ENCODE measurements around the gene TAF7.

DNA sequence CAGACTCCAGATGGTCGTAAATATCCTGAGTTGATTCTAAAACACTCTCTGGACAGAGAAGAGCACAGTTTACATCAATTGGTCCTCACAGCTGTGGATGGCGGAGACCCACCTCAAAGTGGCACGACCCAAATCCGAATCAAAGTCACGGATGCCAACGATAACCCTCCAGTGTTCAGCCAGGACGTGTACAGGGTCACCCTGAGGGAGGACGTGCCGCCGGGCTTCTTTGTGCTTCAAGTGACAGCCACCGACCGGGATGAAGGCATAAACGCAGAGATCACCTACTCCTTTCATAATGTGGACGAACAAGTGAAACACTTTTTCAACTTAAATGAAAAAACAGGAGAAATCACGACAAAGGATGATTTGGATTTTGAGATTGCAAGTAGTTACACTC is 40.1 kb upstream of the TAF7 start:
- TF ChIP-seq EZH2 (IDR thresholded peaks at IDR 0.05) = no peak
- TF ChIP-seq EZH2phosphoT487 (IDR thresholded peaks at IDR 0.05) = no peak
- TF ChIP-seq, protein P1, sequence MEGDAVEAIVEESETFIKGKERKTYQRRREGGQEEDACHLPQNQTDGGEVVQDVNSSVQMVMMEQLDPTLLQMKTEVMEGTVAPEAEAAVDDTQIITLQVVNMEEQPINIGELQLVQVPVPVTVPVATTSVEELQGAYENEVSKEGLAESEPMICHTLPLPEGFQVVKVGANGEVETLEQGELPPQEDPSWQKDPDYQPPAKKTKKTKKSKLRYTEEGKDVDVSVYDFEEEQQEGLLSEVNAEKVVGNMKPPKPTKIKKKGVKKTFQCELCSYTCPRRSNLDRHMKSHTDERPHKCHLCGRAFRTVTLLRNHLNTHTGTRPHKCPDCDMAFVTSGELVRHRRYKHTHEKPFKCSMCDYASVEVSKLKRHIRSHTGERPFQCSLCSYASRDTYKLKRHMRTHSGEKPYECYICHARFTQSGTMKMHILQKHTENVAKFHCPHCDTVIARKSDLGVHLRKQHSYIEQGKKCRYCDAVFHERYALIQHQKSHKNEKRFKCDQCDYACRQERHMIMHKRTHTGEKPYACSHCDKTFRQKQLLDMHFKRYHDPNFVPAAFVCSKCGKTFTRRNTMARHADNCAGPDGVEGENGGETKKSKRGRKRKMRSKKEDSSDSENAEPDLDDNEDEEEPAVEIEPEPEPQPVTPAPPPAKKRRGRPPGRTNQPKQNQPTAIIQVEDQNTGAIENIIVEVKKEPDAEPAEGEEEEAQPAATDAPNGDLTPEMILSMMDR (IDR thresholded peaks at IDR 0.05) = no peak
